ENCODE data around the gene LDLRAD4.

- no peak for TF ChIP-seq POLR2A (IDR thresholded peaks at IDR 0.05; ENCODE audit: low read depth, low read length)
- TF ChIP-seq POLR2AphosphoS5 (IDR thresholded peaks at IDR 0.05; ENCODE audit: low read depth, low read length) = no peak
- TF ChIP-seq POU2F2 (IDR thresholded peaks at IDR 0.05; ENCODE audit: low read depth, low read length) = no peak
- TF ChIP-seq TAF1 (IDR thresholded peaks at IDR 0.05; ENCODE audit: low read depth, low read length) = no peak
- no peak for TF ChIP-seq PAX5 (IDR thresholded peaks at IDR 0.05; ENCODE audit: insufficient read depth, low read length, severe bottlenecking)
These were observed 332.1 kb downstream of the LDLRAD4 start for GRCh38 chr18:13550418-13551304.

All from GM12891 (cell line).